ENCODE results near the gene PCDHGB3. TPM values are rescaled to one million over a fixed set of nuclear protein-coding genes. Genes with fewer than 3 reads are reported as not detected.
"Not testable (repeated sequence)": the region's sequence is repeated elsewhere in the genome, so short reads cannot be mapped to it uniquely, and the experiment has no call there.

The PCDHGB3 gene
- 0.59 and 0.93 TPM in 2 replicates for total RNA-seq

- intact Hi-C loops (cut with micrococcal nuclease), result no loop called here
These were observed at the start of gene PCDHGB3 for GRCh38 chr5:141369994-141370848. Gene PCDHGB3, plus strand, starts transcription at chr5:141370242. Its CDS starts 153 bp downstream, at chr5:141370395.

GRCh38 chr5:141322261-141322660, 47.8 kb upstream of the PCDHGB3 start:
- intact Hi-C loops (cut with micrococcal nuclease), result loop anchor here (5.0 kb wide), 1 partner anchor 90 kb away; the partner anchor contains the start of gene PCDHGA10

- intact Hi-C loops (cut with micrococcal nuclease), result no loop called here
These were observed 43.8 kb upstream of the PCDHGB3 start for GRCh38 chr5:141326088-141326854.

- intact Hi-C loops (cut with micrococcal nuclease), result no loop called here
These were observed 41.8 kb upstream of the PCDHGB3 start for GRCh38 chr5:141328231-141328630.

- intact Hi-C loops (cut with micrococcal nuclease), result no loop called here
These were observed 39.6 kb upstream of the PCDHGB3 start, which contains the start of gene PCDHGA1 for GRCh38 chr5:141330299-141331080. Gene PCDHGA1, plus strand, starts transcription at chr5:141330514.

- intact Hi-C loops (cut with micrococcal nuclease), result not testable (repeated sequence)
These were observed 37.5 kb upstream of the PCDHGB3 start for GRCh38 chr5:141332571-141332970.

GRCh38 chr5:141338538-141339306, 31.3 kb upstream of the PCDHGB3 start, which contains the start of gene PCDHGA2:
Gene PCDHGA2, plus strand, starts transcription at chr5:141338760.
- intact Hi-C loops (cut with micrococcal nuclease), result no loop called here

GRCh38 chr5:141340781-141341354, 29.2 kb upstream of the PCDHGB3 start:
- intact Hi-C loops (cut with micrococcal nuclease), result not testable (repeated sequence)

GRCh38 chr5:141342773-141343172, 27.3 kb upstream of the PCDHGB3 start:
- intact Hi-C loops (cut with micrococcal nuclease), result no loop called here

- intact Hi-C loops (cut with micrococcal nuclease), result no loop called here
These were observed 26.6 kb upstream of the PCDHGB3 start, which contains the start of gene PCDHGA3 for GRCh38 chr5:141343242-141343952. Gene PCDHGA3, plus strand, starts transcription at chr5:141343829. Its CDS starts 205 bp downstream, at chr5:141344034.

GRCh38 chr5:141343953-141344463, 26.0 kb upstream of the PCDHGB3 start:
- intact Hi-C loops (cut with micrococcal nuclease), result no loop called here

- intact Hi-C loops (cut with micrococcal nuclease), result no loop called here
These were observed 24.7 kb upstream of the PCDHGB3 start for GRCh38 chr5:141345327-141345726.

GRCh38 chr5:141346017-141346416, 24.0 kb upstream of the PCDHGB3 start:
- intact Hi-C loops (cut with micrococcal nuclease), result not testable (repeated sequence)

- intact Hi-C loops (cut with micrococcal nuclease), result no loop called here
These were observed 20.0 kb upstream of the PCDHGB3 start, which contains the start of gene PCDHGB1 for GRCh38 chr5:141349917-141350619. Gene PCDHGB1, plus strand, starts transcription at chr5:141350099. Its CDS starts 162 bp downstream, at chr5:141350261.

GRCh38 chr5:141351591-141351990, 18.5 kb upstream of the PCDHGB3 start:
- intact Hi-C loops (cut with micrococcal nuclease), result no loop called here

- intact Hi-C loops (cut with micrococcal nuclease), result no loop called here
These were observed 15.1 kb upstream of the PCDHGB3 start, which contains the start of gene PCDHGA4 for GRCh38 chr5:141354900-141355469. Gene PCDHGA4, plus strand, starts transcription at chr5:141355021. Its CDS starts 87 bp downstream, at chr5:141355108.

GRCh38 chr5:141355641-141356040, 14.4 kb upstream of the PCDHGB3 start:
- intact Hi-C loops (cut with micrococcal nuclease), result no loop called here

GRCh38 chr5:141356133-141356532, 13.9 kb upstream of the PCDHGB3 start:
- intact Hi-C loops (cut with micrococcal nuclease), result no loop called here
